Prostate gland (tissue), 2 donors: ENCODE results near the gene METTL9. TPM values are rescaled to one million over a fixed set of nuclear protein-coding genes. Genes with fewer than 3 reads are reported as not detected.

ENCODE experiments used
- DNase-seq: peaks from one replicate; pipeline ENCODE4 v3.0.0-alpha.2; 2019; ENCODE audit warnings: low spot score
- H3K27ac ChIP-seq, 2 donors: fragments of 200-600 bp; sonication (generic); 2 replicates each; pipeline ENCODE4 v1.5.1; 2017 to 2019
- H3K27me3 ChIP-seq: fragments of 200-600 bp; sonication (generic); replicated peaks from 2 replicates; pipeline ENCODE4 v1.5.1; 2019; ENCODE audit not compliant: insufficient read depth
- H3K36me3 ChIP-seq, 2 donors: fragments of 200-600 bp; sonication (generic); 1 replicate in 1 of 2; 2 replicates in 1 of 2; pipeline versions ENCODE4 v1.5.1 to v1.8.1; 2017 to 2019
- H3K4me1 ChIP-seq: fragments of 200-600 bp; sonication (generic); replicated peaks from 2 replicates; pipeline ENCODE4 v1.5.1; 2019
- H3K4me3 ChIP-seq, 2 donors: fragments of 200-600 bp; sonication (generic); 2 replicates each; pipeline ENCODE4 v1.5.1; 2017 to 2019
- H3K9me3 ChIP-seq: fragments of 200-600 bp; sonication (generic); 2 replicates; pipeline ENCODE4 v1.5.1; 2017
- CTCF ChIP-seq, 4 experiments: fragments of 200-600 bp in 2 of 4; fragments of 450-650 bp in 2 of 4; sonication (generic) in 2 of 4; IDR thresholded peaks; 1 replicate in 3 of 4; 2 replicates in 1 of 4; pipeline ENCODE4 v1.5.1; 2016 to 2019; ENCODE audit warnings: antibody characterized with exemption in 4 of 4, mild to moderate bottlenecking in 2 of 4, moderate library complexity in 2 of 4
- POLR2A ChIP-seq: fragments of 450-650 bp; IDR thresholded peaks from one replicate; pipeline ENCODE4 v1.6.1; 2016; ENCODE audit warnings: antibody characterized with exemption, mild to moderate bottlenecking
- POLR2AphosphoS5 ChIP-seq: sonication (generic); formaldehyde crosslinking; IDR thresholded peaks from one replicate; pipeline ENCODE4 v1.6.1; 2017; ENCODE audit warnings: antibody characterized with exemption
- WGBS: methylation state at CpG from one replicate; pipeline ENCODE4 v1.1.5; 2018; 5-methylcytosine and 5-hydroxymethylcytosine counted together
- intact Hi-C: fragments of 100-400 bp; cut with DNase I; formaldehyde crosslinking; loops from one replicate; pipeline ENCODE4 v1.14.2; 2022
- total RNA-seq, 2 donors: library from RNA; depleted of rRNA; stranded (reverse); fragments of >200 nt; gene quantifications; one replicate each; pipeline ENCODE4 v1.1.0, GENCODE V29; 2016

METTL9 gene
- total RNA-seq, 2 donors from 2014 or later: 98.9 to 160 TPM

GRCh38 chr16:21611198-21611555 lies 11.8 kb downstream of the METTL9 start:
- intact Hi-C loops: no loop called here
- DNase-seq: no peak
- Histone ChIP-seq H3K9me3 (no peaks in the 10 kb centered on the region), H3K36me3 (no peaks in the 10 kb centered on the region), H3K4me3 (no peak overlapping the region), H3K4me1 (no peaks in the 10 kb centered on the region), H3K27me3 (no peaks in the 10 kb centered on the region), H3K27ac (no peak overlapping the region)
- 59% methylated on average over 4 of the region's 4 CpGs for WGBS
- no peak for TF ChIP-seq POLR2A

- Histone ChIP-seq H3K27me3 (no peaks in the 10 kb centered on the region), H3K36me3 (no peaks in the 10 kb centered on the region), H3K4me1 (no peaks in the 10 kb centered on the region), H3K9me3 (no peaks in the 10 kb centered on the region), H3K4me3 (no peak overlapping the region), H3K27ac (no peak overlapping the region)
- WGBS: 62% methylated on average over 7 of the region's 7 CpGs
- TF ChIP-seq CTCF (IDR thresholded peaks at IDR 0.05) (no peak), POLR2A (no peak), POLR2AphosphoS5 (no peak)
- DNase-seq: no peak
- intact Hi-C loops: no loop called here
These were observed 12.4 kb downstream of the METTL9 start for GRCh38 chr16:21611556-21612384.

GRCh38 chr16:21613361-21613760 lies 14.0 kb downstream of the METTL9 start:
- H3K27me3 ChIP-seq: no peaks in the 10 kb centered on the region
- no peak for TF ChIP-seq POLR2A
- TF ChIP-seq POLR2AphosphoS5: no peak
- TF ChIP-seq CTCF (IDR thresholded peaks at IDR 0.05): no peak
- no peaks in the 10 kb centered on the region for H3K36me3 ChIP-seq
- H3K4me3 ChIP-seq: no peak overlapping the region
- H3K9me3 ChIP-seq: no peaks in the 10 kb centered on the region
- WGBS: 91% methylated on average over 4 of the region's 4 CpGs
- intact Hi-C loops: no loop called here
- no peak overlapping the region for H3K27ac ChIP-seq
- DNase-seq: no peak
- H3K4me1 ChIP-seq: no peaks in the 10 kb centered on the region

GRCh38 chr16:21613781-21614180 lies 14.4 kb downstream of the METTL9 start:
- Histone ChIP-seq H3K27ac (no peak overlapping the region), H3K27me3 (no peaks in the 10 kb centered on the region), H3K9me3 (no peaks in the 10 kb centered on the region), H3K36me3 (no peaks in the 10 kb centered on the region), H3K4me1 (no peaks in the 10 kb centered on the region), H3K4me3 (no peak overlapping the region)
- WGBS: 58% methylated on average over 2 of the region's 2 CpGs
- no peak for DNase-seq
- TF ChIP-seq CTCF (IDR thresholded peaks at IDR 0.05): no peak
- TF ChIP-seq POLR2AphosphoS5: no peak
- TF ChIP-seq POLR2A: no peak
- intact Hi-C loops: no loop called here

- Histone ChIP-seq H3K4me1 (no peaks in the 10 kb centered on the region), H3K9me3 (no peaks in the 10 kb centered on the region), H3K27me3 (no peaks in the 10 kb centered on the region), H3K36me3 (no peaks in the 10 kb centered on the region), H3K4me3 (no peak overlapping the region), H3K27ac (no peak overlapping the region)
- WGBS: 94% methylated on average over 3 of the region's 3 CpGs
- DNase-seq: no peak
- TF ChIP-seq POLR2AphosphoS5: no peak
- TF ChIP-seq CTCF (IDR thresholded peaks at IDR 0.05): no peak
- TF ChIP-seq POLR2A: no peak
- intact Hi-C loops: no loop called here
These were observed 15.5 kb downstream of the METTL9 start for GRCh38 chr16:21614896-21615295.
